ENCODE results near the gene ANKMY1.
"Not testable (repeated sequence)": the region's sequence is repeated elsewhere in the genome, so short reads cannot be mapped to it uniquely, and the experiment has no call there.

ANKMY1 gene

DNA sequence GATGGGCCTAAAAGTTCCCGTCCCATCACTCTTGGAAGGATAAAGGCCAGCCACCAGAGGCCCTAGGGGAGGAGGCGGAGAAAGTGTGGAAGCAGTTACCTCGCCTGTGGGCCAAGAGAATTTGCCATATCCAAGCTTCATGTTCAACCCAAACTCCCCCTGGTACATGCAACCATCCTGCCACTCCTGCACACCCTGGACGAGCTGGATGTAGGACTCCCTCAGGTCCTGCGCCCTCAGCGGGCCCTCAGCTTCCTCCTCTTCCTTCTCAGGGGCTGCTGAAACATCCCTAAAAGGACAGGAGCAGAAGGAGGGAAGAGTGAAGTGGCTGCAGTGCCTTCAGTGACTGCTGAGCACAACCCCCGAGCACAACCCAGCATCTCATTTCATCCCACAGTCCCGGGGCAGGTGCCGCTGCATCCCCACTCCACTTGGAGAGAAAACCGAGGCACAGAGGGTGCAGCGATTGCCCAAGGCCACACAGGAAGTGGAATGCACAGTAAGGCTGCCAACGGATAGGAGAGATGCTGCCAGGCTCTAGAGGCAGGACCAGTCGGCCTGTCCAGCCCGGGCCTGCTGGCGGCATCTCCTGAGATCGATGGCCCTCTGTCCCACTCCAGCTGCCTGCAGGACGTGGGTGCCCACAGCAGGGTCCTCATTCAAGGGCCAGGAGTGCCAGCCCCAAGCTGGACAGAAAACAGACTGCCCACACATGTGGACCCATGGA lies 2.9 kb downstream of the ANKMY1 start:
- DNase-seq (ENCODE audit: low spot score) = no peak

DNA sequence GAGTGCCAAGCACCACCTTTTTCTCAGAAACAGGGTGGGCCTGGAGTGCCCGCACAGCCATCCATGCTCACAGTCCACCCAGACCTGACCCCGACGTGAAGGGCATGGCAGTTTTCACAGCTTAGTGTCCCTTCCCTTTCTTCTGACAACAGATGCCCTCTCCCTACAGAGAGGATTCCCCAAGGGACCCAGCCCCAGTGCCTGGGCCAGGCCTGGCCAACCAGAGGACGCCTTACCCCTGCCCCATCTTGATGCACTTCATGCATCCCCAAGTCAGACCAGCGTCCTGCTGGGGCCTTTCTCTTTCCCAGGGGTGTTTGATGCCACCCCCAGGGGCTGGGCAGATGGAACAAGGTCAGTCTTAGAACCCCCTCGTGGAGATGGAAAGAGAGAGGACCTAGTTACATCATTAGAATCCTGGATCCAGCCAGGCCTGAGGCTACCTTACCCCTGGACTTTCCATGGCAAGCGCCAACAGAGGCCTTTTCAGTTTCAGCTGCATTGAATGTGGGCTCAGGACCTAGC lies 3.8 kb downstream of the ANKMY1 start:
- no peak for DNase-seq (ENCODE audit: low spot score)

DNA sequence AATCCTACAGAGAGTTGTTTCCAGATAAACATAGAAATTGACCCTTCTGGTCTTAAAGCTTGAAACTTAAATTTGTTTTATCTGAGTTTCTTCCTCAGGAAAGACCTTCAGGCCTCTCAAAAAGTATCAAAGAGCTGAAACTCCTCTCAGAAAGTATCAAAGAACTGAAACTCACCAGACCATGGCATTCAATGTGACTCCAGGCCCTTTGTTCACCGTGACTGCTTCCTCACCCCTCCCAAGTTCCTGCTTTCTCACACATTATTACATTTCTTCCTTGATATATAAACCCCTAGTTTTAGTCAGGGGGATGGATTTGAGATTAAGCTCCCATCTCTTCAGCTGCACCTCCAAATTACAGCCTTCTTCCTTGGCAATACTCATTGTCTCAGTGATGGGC lies 6.0 kb downstream of the ANKMY1 start:
- DNase-seq (ENCODE audit: low spot score) = no peak

DNA sequence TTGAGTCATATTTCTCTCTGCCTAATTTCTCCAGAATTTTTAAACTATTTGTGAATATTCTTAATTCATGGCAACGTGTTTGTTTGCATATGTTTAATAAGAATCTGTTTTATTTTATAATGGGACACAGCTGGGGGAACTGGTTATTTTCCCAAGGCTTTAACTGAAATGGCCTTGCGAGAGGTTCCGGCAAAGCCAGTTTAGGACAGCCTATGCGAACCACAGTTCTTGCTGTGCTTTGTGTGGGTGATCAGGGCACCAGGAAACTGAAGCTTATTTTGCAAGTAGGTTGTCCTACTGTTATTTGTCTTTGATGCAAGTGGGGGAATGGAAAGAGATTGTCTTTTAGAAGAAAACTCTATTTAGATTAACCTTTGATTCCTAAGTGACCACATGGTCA lies 6.5 kb downstream of the ANKMY1 start:
- DNase-seq (ENCODE audit: low spot score) = no peak

DNA sequence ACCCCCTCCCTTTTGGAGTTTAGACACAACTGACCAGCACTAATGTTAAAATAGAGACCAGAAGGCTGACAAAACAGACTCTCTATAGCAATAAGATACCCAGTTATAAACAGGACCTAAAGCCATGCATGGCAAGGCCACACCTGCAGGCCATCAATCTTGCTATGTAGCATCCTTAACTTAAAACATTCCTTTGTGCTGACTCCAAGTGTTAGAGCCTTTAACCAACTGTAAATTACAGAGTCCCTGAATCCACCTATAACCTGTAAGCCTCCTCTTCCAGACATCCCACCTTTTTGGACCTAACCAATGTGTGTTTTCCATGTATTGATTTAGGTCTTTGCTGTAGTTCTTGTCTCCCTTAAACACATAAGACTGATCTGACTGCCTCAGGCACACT lies 17.9 kb downstream of the ANKMY1 start:
- no peak for DNase-seq (ENCODE audit: low spot score)

DNA sequence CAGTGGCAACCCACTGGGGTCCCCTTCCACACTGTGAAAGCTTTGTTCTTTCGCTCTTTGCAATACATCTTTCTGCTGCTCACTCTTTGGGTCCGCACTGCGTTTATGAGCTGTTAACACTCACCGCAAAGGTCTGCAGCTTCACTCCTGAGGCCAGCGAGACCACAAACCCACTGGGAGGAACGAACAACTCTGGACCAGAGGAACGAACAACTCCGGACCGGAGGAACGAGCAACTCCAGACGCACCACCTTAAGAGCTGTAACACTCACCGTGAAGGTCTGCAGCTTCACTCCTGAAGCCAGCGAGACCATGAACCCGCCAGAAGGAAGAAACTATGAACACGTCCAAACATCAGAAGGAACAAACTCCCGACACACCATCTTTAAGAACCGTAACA lies 18.7 kb downstream of the ANKMY1 start:
- DNase-seq (ENCODE audit: low spot score) = not testable (repeated sequence)

DNA sequence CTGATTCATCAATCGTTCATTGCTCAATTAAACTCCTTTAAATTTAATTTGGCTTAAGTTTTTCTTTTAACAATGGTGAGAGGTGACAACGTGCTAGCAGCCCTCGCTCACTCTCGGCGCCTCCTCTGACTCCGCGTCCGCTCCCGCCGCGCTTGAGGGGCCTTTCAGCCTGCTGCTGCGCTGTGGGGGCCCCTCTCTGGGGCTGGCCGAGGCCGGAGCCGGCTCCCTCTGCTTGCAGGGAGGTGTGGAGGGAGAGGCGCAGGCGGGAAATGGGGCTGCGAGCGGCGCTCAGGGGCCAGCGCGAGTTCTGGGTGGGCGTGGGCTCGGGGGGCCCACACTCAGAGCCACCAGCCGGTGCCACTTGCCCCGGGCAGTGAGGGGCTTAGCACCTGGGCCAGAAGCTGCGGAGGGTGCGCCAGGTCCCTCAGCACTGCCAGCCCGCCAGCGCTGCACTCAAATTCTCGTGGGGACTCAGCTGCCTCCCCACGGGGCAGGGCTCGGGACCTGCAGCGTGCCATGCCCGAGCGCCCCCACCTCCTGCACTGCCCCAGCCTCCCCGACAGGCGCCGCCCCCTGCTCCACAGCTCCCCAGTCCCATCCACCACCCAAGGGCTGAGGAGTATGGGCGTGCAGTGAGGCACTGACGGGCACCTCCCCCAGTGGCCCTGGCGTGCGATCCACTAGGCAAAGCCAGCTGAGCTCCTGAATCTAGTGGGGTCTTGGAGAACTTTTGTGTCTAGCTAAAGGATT lies 19.6 kb downstream of the ANKMY1 start:
- no peak for DNase-seq (ENCODE audit: low spot score)

DNA sequence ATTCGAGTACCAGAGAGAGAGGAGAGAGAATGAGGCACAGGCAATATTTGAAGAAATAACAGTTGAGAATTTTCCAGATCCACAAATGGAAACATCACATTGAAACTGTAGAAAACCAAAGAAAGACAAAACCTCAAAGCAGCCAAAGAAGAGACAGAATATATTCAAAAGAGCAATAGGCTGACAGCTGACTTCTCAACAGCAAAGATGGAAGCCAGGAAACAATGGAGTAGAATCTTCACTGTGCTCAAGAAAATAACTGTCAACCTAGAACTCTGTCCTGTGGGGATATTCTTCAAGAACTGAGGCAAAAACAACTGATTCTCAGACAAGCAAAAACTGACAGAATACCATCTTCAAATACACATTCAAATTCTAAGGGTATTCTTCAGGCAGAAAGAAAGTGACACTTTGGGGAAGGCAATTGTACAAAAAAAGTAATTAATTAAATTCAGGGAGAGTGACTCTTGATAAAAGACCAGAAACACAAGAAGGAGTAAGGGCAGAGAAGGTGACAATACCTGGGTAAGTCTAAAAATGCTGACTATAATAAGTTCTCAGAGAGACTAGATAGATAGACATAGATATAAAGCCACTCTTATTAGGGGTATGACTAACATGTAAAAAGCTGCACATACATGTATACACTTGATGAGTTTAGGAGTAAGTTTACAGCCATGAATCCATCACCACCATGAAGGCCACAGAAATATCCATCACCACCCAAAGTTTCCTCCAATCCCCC lies 25.6 kb downstream of the ANKMY1 start:
- no peak for DNase-seq (ENCODE audit: low spot score)

DNA sequence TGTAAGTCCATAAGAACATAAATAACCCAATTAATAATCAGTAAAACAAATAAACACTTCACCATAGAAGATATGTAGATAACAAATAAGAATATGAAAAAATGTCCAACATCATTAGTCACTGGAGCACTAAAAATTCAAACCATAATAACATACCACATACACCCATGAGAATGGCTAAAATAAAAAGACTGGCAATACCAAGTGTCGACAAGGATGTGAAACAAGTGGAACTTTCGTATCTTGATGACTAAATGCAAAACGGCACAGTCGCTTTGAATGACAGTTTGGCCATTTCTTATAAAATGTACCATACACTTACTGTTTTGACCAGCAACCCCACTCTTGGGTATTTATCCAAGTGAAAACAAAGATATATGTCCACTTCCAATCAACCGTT lies 26.8 kb downstream of the ANKMY1 start:
- no peak for DNase-seq (ENCODE audit: low spot score)

DNA sequence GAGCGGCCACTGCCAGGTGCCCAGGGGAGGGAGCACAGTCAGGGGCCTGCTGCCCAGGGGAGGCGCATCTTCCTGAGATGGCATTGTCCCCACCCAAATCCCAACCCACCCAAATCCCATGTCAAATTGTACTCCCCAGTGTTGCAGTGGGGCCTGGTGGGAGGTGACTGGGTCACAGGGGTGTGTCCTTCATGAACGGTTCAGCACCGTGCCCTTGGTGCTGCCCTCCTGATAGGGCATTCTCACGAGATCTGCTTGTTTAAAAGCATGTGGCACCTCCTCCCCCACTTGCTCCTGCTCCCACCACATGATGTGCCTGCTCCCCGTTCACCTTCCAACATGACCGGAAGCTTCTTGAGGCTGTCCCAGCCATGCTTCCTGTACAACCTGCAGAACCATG lies 27.6 kb downstream of the ANKMY1 start:
- no peak for DNase-seq (ENCODE audit: low spot score)

DNA sequence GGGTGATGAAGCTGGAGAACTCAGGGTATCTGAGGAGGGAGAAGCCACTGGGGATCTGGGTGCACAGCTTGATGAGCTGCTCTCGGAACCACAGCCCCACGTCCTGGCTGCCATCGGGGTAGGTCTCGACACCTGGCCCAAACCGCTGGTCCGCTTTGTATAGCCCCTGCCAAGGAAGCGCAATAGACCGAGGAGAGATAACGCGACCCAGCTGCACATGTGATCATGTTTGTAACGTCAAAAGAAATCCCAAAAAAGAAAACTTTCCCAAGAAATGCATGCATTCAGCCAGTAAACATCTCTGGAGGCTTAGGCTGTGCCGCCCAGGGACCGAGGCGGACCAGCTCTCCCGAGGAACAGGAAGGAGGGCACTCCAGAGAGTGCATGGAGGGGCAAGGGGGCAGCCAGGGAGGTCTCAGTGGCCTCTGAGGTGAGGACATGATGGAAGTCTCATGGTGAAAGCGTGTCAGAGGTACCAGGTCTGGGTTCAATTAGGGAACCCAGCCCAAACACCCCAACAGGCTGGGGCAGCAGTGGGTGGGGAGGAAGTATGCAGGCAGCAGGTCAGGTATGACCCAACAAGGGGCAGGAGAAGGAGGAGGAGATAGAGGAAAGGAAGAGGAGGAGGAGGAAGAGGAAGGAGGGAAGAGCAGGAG lies 28.3 kb downstream of the ANKMY1 start:
- DNase-seq (ENCODE audit: low spot score) = no peak

DNA sequence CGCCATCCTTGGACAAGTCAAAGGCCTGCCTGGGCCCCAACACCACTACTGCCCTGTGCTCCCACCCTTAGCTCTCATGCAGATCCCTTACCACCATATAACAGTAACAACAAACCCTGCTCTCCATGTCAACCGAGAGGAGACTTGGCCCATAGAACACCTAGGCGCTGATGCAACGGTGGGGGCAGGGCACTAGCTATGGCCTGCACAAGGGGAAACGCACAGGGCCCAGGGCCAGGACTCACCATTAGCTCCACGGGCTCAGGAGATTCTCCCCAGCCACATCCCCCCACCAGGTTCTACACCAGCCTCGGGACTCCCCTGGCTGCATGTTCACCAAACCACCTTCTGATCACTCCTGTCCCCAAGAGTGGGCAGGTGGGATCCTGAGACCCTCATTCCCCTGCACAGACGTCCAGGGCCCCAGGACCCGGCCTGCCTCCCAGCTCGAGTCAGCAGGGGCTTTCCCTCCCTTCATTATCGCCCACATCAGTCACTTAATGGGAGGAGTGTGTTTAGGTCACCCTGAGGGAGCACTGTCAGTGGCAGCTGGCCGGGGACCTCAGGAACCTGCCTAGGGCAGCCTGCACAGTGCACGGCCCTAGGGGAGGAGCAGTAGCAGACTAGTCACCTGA lies 29.3 kb downstream of the ANKMY1 start:
- DNase-seq (ENCODE audit: low spot score) = no peak

DNA sequence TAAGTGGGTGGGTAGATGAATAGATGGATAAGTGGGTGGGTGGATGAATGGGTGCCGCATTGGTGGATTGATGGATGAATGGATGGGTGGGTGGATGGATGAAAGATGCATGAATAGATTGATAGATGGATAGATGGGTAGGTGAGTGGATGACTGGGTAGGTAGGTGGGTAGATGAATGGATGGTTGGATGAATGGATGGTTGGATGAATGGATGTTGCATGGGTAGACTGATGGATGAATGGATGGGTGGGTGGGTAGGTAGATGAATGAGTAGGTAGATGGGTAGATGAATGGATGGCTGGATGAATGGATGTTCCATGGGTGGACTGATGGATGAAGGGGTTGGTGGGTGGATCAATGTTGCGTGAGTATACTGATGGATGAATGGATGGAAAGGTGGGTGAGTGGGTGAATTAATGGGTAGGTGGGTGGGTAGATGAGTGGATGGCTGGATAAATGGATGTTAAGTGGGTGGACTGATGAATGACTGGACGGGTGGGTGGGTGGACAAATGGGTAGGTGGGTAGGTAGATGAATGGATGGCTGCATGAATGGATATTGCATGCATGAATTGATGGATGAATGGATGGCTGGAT lies 30.5 kb downstream of the ANKMY1 start:
- no peak for DNase-seq (ENCODE audit: low spot score)

DNA sequence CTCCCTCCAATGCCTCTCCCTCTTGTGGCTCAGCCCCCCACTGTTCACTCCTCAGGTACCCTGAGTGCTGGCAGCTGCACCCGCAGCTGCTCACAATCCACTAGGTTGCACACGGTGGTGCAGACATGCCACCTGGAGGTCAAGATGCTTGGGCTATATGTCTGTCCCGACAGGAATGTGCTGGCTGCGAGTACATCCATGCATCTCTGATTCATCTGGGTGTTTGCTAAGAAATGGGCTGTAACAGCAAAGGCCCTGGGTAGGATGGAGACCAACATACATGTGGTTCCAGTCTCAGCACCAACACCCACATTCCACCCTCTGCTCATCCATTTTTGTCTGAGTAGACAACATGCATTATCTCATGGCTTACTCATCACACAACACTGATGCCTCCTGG lies 31.3 kb downstream of the ANKMY1 start:
- DNase-seq (ENCODE audit: low spot score) = no peak

DNA sequence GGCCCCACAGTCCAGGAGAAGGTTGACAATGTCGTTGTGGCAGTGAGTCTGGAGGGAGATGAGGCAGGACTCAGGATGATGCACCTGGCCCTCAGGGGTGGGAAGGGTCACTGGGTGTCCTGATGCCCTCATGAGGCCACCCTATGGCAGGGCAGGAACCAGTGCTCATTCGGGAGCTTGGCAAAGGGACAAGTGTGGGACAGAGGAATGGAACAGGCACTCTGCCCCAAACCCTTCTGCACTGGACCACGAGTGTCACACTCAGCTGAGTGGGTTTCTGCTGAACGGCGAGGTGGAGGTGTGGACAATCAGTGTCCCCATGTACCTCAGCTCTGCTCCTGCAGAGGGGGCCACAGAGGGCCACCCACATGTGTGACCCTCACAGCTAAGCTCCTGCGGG lies 32.0 kb downstream of the ANKMY1 start:
- DNase-seq (ENCODE audit: low spot score) = no peak

DNA sequence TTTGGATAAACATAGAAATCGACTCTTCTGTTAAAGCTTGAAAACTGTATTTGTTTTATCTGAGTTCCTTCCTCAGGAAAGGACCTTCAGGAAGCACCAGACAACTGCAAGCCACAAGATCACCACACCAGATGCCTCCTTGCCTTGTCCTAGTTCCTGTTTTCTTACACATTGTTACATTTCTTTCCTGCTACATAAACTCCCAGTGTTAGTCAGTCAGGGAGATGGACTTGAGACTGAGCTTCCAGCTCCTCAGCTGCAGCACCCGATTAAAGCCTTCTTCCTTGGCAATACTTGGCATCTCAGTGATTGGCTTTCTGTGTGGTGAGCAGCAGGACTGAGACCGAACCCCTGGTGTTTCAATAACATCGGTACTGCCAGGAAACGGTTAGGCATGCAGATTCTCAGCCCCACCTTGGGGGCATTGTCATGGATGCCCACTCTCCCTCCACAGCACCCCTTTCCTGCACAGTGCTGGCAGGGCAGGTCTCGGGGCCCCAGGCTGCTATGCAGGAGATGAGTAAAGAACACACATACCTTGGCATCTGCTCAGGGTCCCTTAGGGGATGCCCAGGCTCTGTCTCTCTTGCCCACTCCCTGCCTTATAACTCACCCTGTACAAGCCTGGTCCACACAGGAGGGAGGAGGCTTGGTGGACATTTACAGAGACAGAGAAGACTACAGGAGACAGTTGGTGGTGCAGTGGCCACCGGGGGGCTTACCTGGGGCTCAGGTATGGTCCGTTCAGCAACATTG lies 32.6 kb downstream of the ANKMY1 start:
- DNase-seq (ENCODE audit: low spot score) = no peak

DNA sequence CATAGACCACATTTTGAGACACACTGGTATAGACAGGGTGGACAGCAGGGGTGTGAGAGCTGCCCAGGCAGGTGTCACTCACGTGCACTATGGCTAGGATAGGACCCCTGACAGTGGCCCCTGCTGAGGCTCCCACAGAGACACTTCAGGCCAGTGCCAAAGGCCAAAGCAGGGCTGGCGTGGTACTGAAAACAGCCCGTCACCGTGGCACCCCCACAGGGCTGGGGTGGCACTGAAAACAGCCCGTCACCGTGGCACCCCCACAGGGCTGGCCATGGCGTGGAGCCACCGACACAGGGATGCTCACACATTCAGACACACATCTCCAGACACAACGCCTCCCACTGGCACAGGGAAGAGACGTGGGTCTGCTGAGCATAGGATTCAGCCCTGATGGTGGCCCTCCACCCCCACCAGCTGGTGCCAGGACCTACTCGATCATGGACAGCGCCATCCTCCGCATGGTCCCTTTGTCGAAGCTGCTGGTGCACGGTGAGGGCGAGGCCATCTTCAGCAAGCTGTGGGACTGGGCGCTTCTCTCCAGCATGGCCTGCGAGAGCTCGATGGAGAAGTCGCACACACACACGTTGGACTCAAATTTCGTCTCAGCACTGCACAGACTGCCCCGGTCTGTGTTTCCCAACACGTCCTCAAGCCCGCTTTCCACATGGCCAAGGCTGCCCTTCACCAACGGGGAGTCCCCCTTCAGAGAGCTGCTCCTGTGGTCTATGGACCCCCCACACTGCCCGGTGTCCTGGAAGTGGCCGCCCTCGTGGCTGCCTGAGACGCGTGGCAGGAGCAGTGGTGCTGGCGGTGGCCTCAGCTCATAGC lies 34.1 kb downstream of the ANKMY1 start:
- no peak for DNase-seq (ENCODE audit: low spot score)

DNA sequence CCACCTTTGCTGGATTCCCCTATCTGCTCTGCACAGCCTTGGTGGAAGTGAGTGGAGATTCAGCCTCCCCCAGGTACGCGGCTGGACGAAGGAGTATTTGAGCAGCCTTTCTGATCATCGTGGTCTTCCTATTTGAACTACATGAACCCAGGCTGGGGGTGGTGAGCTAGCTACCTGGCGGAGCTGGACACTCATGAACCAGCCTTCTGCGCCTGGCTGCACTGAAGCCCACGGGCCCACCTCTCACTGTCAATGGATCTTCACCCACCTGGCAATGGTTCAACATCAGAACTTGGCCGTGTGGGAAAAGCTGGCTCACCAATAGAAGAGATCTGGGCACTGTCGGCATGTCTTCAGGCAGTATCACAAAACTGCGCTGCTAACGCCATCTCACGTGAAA lies 35.4 kb downstream of the ANKMY1 start:
- no peak for DNase-seq (ENCODE audit: low spot score)

DNA sequence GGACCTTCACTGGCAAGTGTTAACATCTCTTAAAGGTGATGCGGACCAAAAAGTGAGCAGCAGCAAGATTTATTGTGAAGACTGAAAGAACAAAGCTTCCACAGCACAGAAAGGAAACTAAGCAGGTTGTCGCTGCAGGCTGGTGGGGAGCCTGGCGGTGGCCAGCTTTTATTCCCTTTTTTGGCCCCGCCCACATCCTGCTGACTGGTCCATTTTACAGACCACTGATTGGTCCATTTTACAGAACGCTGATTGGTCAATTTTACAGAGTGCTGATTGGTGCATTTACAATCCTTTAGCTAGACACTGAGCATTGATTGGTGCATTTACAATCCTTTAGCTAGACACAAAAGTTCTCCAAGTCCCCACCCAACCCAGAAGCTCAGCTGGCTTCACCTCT lies 35.9 kb downstream of the ANKMY1 start:
- DNase-seq (ENCODE audit: low spot score) = not testable (repeated sequence)

DNA sequence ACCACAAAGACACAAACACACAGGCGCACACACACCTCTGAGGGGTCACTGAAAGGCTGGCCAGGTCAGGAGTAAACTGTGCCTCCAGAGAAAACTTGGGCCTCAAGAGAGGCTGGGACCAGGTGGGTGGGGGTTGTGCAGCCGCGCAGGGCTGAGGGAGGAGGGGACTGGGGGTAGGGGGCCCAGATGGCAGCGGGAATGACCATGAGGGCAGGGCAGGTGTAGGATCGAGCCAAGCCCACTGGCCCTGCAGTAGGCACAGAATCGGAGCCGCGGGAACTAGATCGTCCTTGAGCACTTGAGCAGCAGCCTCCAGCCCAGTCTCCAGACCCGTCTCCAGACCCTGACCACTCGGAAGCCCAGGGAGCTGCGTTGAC lies 36.8 kb downstream of the ANKMY1 start:
- no peak for DNase-seq (ENCODE audit: low spot score)

All from AG08395 (cell line).